Measurements from ENCODE around the gene RGS7. TPM values are rescaled to one million over a fixed set of nuclear protein-coding genes. Genes with fewer than 3 reads are reported as not detected.

RGS7 gene
- total and polyA plus RNA-seq, 2 of the 4 experiments (the other 2 are of a cell fraction), result 0.58 to 0.72 TPM

GRCh38 chr1:241007668-241008067 is 349.3 kb downstream of the RGS7 start:
- DNase-seq, result no peak
- Histone ChIP-seq H4K91ac (ENCODE audit: insufficient read depth, low read depth, low read length) (no peak overlapping the region), H3K14ac (replicated peaks; ENCODE audit: low read depth, low read length) (no peak overlapping the region)

More at GRCh38 chr1:241007668-241008067, 349.3 kb downstream of the RGS7 start:
- ChIA-PET CTCF (no interaction called here), POLR2A (ENCODE audit: unreplicated experiment) (no interaction called here)
- Histone ChIP-seq H2BK15ac (ENCODE audit: low read depth, low read length) (no peak overlapping the region), H3K4me3 (ENCODE audit: insufficient read depth, low read depth, low read length) (no peak overlapping the region), H3K36me3 (ENCODE audit: control insufficient read depth, insufficient read depth, low read length) (no peaks in the 10 kb centered on the region), H3K56ac (ENCODE audit: extremely low read depth, insufficient read depth, low read length) (no peak overlapping the region), H2AFZ (replicated peaks; ENCODE audit: low read length, poor library complexity) (no peak overlapping the region), H2AK5ac (ENCODE audit: low read depth, low read length) (no peak overlapping the region), H3K9me1 (ENCODE audit: insufficient read depth, low read length) (no peaks in the 10 kb centered on the region), H3K79me1 (ENCODE audit: low read depth in 1 of 2, low read length in 2 of 2) (no peaks in the 10 kb centered on the region), H3K4me2 (ENCODE audit: low read depth, low read length) (no peak overlapping the region), H3K9me3 (ENCODE audit: control insufficient read depth, insufficient read depth, low read length) (no peaks in the 10 kb centered on the region; the same call in 1 of the 2 replicates), H3K27me3 (ENCODE audit: control insufficient read depth, insufficient read depth, low read length) (no peaks in the 10 kb centered on the region), H4K20me1 (ENCODE audit: insufficient read depth, low read length) (no peaks in the 10 kb centered on the region), H3K4ac (ENCODE audit: low read depth, low read length) (no peak overlapping the region), H3K18ac (ENCODE audit: low read depth, low read length) (no peak overlapping the region), H3K9ac (ENCODE audit: low read depth, low read length) (no peak overlapping the region), H3K23ac (ENCODE audit: low read depth, low read length) (no peak overlapping the region), H4K5ac (ENCODE audit: low read depth, low read length) (no peak overlapping the region), H3K4me1 (ENCODE audit: control insufficient read depth, insufficient read depth, low read length) (no peaks in the 10 kb centered on the region), H2BK20ac (ENCODE audit: low read depth, low read length) (no peak overlapping the region), H3K27ac (ENCODE audit: insufficient read depth, low read length) (no peak overlapping the region), H2AK9ac (replicated peaks; ENCODE audit: low read depth, low read length, poor library complexity) (no peak overlapping the region), H2BK120ac (ENCODE audit: low read depth, low read length) (no peak overlapping the region), H2BK5ac (ENCODE audit: low read depth, low read length, poor library complexity, severe bottlenecking) (no peak overlapping the region), H4K8ac (ENCODE audit: low read depth in 2 of 2, low read length in 2 of 2) (no peak overlapping the region)
- no CpG with 5 or more reads among the region's 4 CpGs for WGBS, 2 experiments (ENCODE audit: extremely low coverage in 2 of 2, insufficient read length in 1 of 2)
- in situ Hi-C loops (cut with MboI; ENCODE audit: low sequenced_read_pairs), result no loop called here
- no TSS peak for BruUV-seq (replicated peaks)
- TF ChIP-seq RAD21 (IDR thresholded peaks at IDR 0.05; ENCODE audit: low read length) (no peak), SMC3 (IDR thresholded peaks at IDR 0.05; ENCODE audit: low read depth, low read length) (no peak), FOS (IDR thresholded peaks at IDR 0.05; ENCODE audit: low read depth, low read length) (no peak)
- ATAC-seq (ENCODE audit: low read depth), result no peak
- intact Hi-C loops (cut with micrococcal nuclease), result no loop called here
- dilution Hi-C loops (cut with HindIII; ENCODE audit: low sequenced_read_pairs, unreplicated experiment), result no loop called here

Measured in IMR-90 (cell line).